IMR-90 (cell line): ENCODE results near the gene PLP1. TPM values are rescaled to one million over a fixed set of nuclear protein-coding genes. Genes with fewer than 3 reads are reported as not detected.

ENCODE experiments used
- ATAC-seq: fragments of 200-7000 bp; cut with Tn5 transposase; 2 replicates; pipeline ENCODE4 v1.9.1; 2020; ENCODE audit warnings: low read depth, mild to moderate bottlenecking, moderate library complexity
- BruUV-seq: library from RNA; stranded (reverse); fragments of 400-500 nt; replicated peaks from 2 replicates; lab custom pipeline; 2021; lab: Mats Ljungman, UMichigan
- CTCF ChIA-PET: fragments of 300-600 bp; formaldehyde crosslinking; extraction: SDS; loops from one replicate; lab custom pipeline; 2021; ENCODE audit warnings: antibody characterized with exemption; lab: Yijun Ruan, JAX
- POLR2A ChIA-PET: fragments of 300-600 bp; sonication (Branson Sonifier 250); formaldehyde crosslinking; loops from one replicate; lab custom pipeline; 2022; ENCODE audit warnings: antibody characterized with exemption; ENCODE audit not compliant: unreplicated experiment; lab: Charles Lee
- DNase-seq: peaks from one replicate; pipeline ENCODE4 v3.0.0; 2013
- H2AFZ ChIP-seq: replicated peaks from 2 replicates; pipeline ENCODE3; 2013; ENCODE audit warnings: low read length, mild to moderate bottlenecking; ENCODE audit not compliant: poor library complexity
- H2AK5ac ChIP-seq: 2 replicates; pipeline ENCODE4 v1.6.1; 2013; ENCODE audit warnings: low read depth, low read length, inconsistent platforms
- H2AK9ac ChIP-seq: replicated peaks from 2 replicates; pipeline ENCODE3; 2013; ENCODE audit warnings: mild to moderate bottlenecking, low read depth, low read length, moderate library complexity; ENCODE audit not compliant: poor library complexity
- H2BK120ac ChIP-seq: 2 replicates; pipeline ENCODE4 v1.6.1; 2013; ENCODE audit warnings: low read depth, low read length, inconsistent platforms
- H2BK15ac ChIP-seq: 3 replicates; pipeline ENCODE4 v1.6.1; 2013; ENCODE audit warnings: low read depth, low read length, inconsistent platforms
- H2BK20ac ChIP-seq: 2 replicates; pipeline ENCODE4 v1.6.1; 2013; ENCODE audit warnings: low read depth, mild to moderate bottlenecking, inconsistent platforms, low read length, moderate library complexity
- H2BK5ac ChIP-seq: 2 replicates; pipeline ENCODE4 v1.6.1; 2013; ENCODE audit warnings: mild to moderate bottlenecking, low read depth, low read length, inconsistent platforms; ENCODE audit not compliant: poor library complexity, severe bottlenecking
- H3K14ac ChIP-seq: replicated peaks from 2 replicates; pipeline ENCODE4 v1.6.1; 2013; ENCODE audit warnings: low read depth, low read length, inconsistent platforms
- H3K18ac ChIP-seq: 2 replicates; pipeline ENCODE4 v1.6.1; 2013; ENCODE audit warnings: low read depth, low read length, control low read depth
- H3K23ac ChIP-seq: 2 replicates; pipeline ENCODE4 v1.6.1; 2013; ENCODE audit warnings: low read depth, low read length, inconsistent platforms
- H3K27ac ChIP-seq: 2 replicates; pipeline ENCODE4 v1.5.1; 2013; ENCODE audit warnings: mild to moderate bottlenecking, control low read depth, low read length; ENCODE audit not compliant: insufficient read depth
- H3K27me3 ChIP-seq: 2 replicates; pipeline ENCODE4 v1.6.1; 2013; ENCODE audit warnings: low read length; ENCODE audit not compliant: control insufficient read depth, insufficient read depth
- H3K36me3 ChIP-seq: 2 replicates; pipeline ENCODE4 v1.6.1; 2013; ENCODE audit warnings: low read length, mixed read lengths; ENCODE audit not compliant: control insufficient read depth, insufficient read depth
- H3K4ac ChIP-seq: 2 replicates; pipeline ENCODE4 v1.6.1; 2013; ENCODE audit warnings: low read depth, low read length, inconsistent platforms
- H3K4me1 ChIP-seq: 2 replicates; pipeline ENCODE4 v1.6.1; 2013; ENCODE audit warnings: low read length, mixed read lengths; ENCODE audit not compliant: control insufficient read depth, insufficient read depth
- H3K4me2 ChIP-seq: 2 replicates; pipeline ENCODE4 v1.6.1; 2013; ENCODE audit warnings: low read depth, mild to moderate bottlenecking, control low read depth, low read length, moderate library complexity
- H3K4me3 ChIP-seq: 2 replicates; pipeline ENCODE4 v1.5.1; 2013; ENCODE audit warnings: low read depth, mild to moderate bottlenecking, control low read depth, low read length, moderate library complexity; ENCODE audit not compliant: insufficient read depth
- H3K56ac ChIP-seq: 2 replicates; pipeline ENCODE4 v1.6.1; 2013; ENCODE audit warnings: low read length, inconsistent platforms; ENCODE audit not compliant: insufficient read depth; ENCODE audit errors: extremely low read depth
- H3K79me1 ChIP-seq, 2 experiments: 2 replicates each; pipeline ENCODE4 v1.6.1; 2013; ENCODE audit warnings: low read length in 2 of 2, inconsistent platforms in 1 of 2, low read depth in 1 of 2
- H3K9ac ChIP-seq: 2 replicates; pipeline ENCODE4 v1.6.1; 2013; ENCODE audit warnings: low read depth, low read length, control low read depth
- H3K9me1 ChIP-seq: 2 replicates; pipeline ENCODE4 v1.6.1; 2013; ENCODE audit warnings: low read length, inconsistent platforms; ENCODE audit not compliant: insufficient read depth
- H3K9me3 ChIP-seq: 2 replicates; pipeline ENCODE4 v1.6.1; 2013; ENCODE audit warnings: low read length; ENCODE audit not compliant: control insufficient read depth, insufficient read depth
- H4K20me1 ChIP-seq: 2 replicates; pipeline ENCODE4 v1.6.1; 2013; ENCODE audit warnings: low read length, inconsistent platforms; ENCODE audit not compliant: insufficient read depth
- H4K5ac ChIP-seq: 2 replicates; pipeline ENCODE4 v1.6.1; 2013; ENCODE audit warnings: mild to moderate bottlenecking, low read depth, low read length, control low read depth
- H4K8ac ChIP-seq, 2 experiments: 2 replicates each; pipeline ENCODE4 v1.6.1; 2013; ENCODE audit warnings: low read depth in 2 of 2, low read length in 2 of 2, control low read depth in 1 of 2, inconsistent platforms in 1 of 2
- H4K91ac ChIP-seq: 2 replicates; pipeline ENCODE4 v1.6.1; 2013; ENCODE audit warnings: low read depth, low read length, inconsistent platforms; ENCODE audit not compliant: insufficient read depth
- BHLHE40 ChIP-seq: fragments of 150-350 bp; IDR thresholded peaks from 2 replicates; pipeline ENCODE4 v1.6.1; 2016; ENCODE audit warnings: mild to moderate bottlenecking, low read depth, low read length
- CEBPB ChIP-seq: IDR thresholded peaks from 2 replicates; pipeline ENCODE4 v1.6.1; 2012; ENCODE audit warnings: low read depth, low read length, improper control_type of control experiment
- CHD1 ChIP-seq: IDR thresholded peaks from 2 replicates; pipeline ENCODE4 v1.6.1; 2012; ENCODE audit warnings: low read depth, low read length, improper control_type of control experiment
- CTCF ChIP-seq: conservative IDR thresholded peaks from 2 replicates; pipeline ENCODE4 v1.5.1; 2012; ENCODE audit warnings: mild to moderate bottlenecking, low read depth, low read length, improper control_type of control experiment
- ELK1 ChIP-seq: fragments of 150-350 bp; IDR thresholded peaks from 2 replicates; pipeline ENCODE4 v1.6.1; 2016; ENCODE audit warnings: low read depth, mild to moderate bottlenecking, low read length, moderate library complexity, borderline replicate concordance
- FOS ChIP-seq: fragments of 150-350 bp; IDR thresholded peaks from 2 replicates; pipeline ENCODE4 v1.6.1; 2016; ENCODE audit warnings: low read depth, low read length
- MAFK ChIP-seq: IDR thresholded peaks from 2 replicates; pipeline ENCODE4 v1.6.1; 2012; ENCODE audit warnings: low read depth, low read length, improper control_type of control experiment
- MAZ ChIP-seq: IDR thresholded peaks from 2 replicates; pipeline ENCODE4 v1.6.1; 2012; ENCODE audit warnings: low read depth, mild to moderate bottlenecking, low read length, improper control_type of control experiment, moderate library complexity, borderline replicate concordance
- MXI1 ChIP-seq: IDR thresholded peaks from 2 replicates; pipeline ENCODE4 v1.6.1; 2012; ENCODE audit warnings: low read depth, mild to moderate bottlenecking, low read length, moderate library complexity, borderline replicate concordance
- NFE2L2 ChIP-seq: fragments of 150-350 bp; IDR thresholded peaks from 2 replicates; pipeline ENCODE4 v1.6.1; 2016; ENCODE audit warnings: low read depth, mild to moderate bottlenecking, low read length
- POLR2A ChIP-seq: IDR thresholded peaks from 2 replicates; pipeline ENCODE4 v1.6.1; 2012; ENCODE audit warnings: mild to moderate bottlenecking, low read depth, low read length
- RAD21 ChIP-seq: IDR thresholded peaks from 2 replicates; pipeline ENCODE4 v1.6.1; 2012; ENCODE audit warnings: low read length, improper control_type of control experiment
- RCOR1 ChIP-seq: IDR thresholded peaks from 2 replicates; pipeline ENCODE4 v1.6.1; 2012; ENCODE audit warnings: mild to moderate bottlenecking, low read length, improper control_type of control experiment; ENCODE audit not compliant: insufficient replicate concordance
- RFX5 ChIP-seq: IDR thresholded peaks from 2 replicates; pipeline ENCODE4 v1.8.0; 2012; ENCODE audit warnings: low read depth, mild to moderate bottlenecking, low read length, moderate library complexity
- SMC3 ChIP-seq: fragments of 150-350 bp; IDR thresholded peaks from 2 replicates; pipeline ENCODE4 v1.6.1; 2016; ENCODE audit warnings: low read depth, mild to moderate bottlenecking, antibody characterized with exemption, low read length, moderate library complexity
- USF2 ChIP-seq: fragments of 150-350 bp; IDR thresholded peaks from 2 replicates; pipeline ENCODE4 v1.6.1; 2017; ENCODE audit warnings: mild to moderate bottlenecking, antibody characterized with exemption, low read length, low read depth
- dilution Hi-C: fragments of 300-500 bp; cut with HindIII; formaldehyde crosslinking; loops from one replicate; pipeline ENCODE4 v1.14.3; 2018; ENCODE audit warnings: low sequenced_read_pairs; ENCODE audit not compliant: unreplicated experiment
- in situ Hi-C: fragments of 300-500 bp; cut with MboI; formaldehyde crosslinking; loops from 3 replicates; pipeline ENCODE4 v1.14.3; 2019; ENCODE audit warnings: low sequenced_read_pairs, inconsistent platforms, mixed read lengths
- intact Hi-C: fragments of 100-400 bp; cut with micrococcal nuclease; formaldehyde crosslinking; loops from 2 replicates; pipeline ENCODE4 v1.10.0; 2022
- polyA plus RNA-seq, 3 experiments: library from polyadenylated mRNA; depleted of rRNA; stranded (reverse); fragments of >200 nt; gene quantifications; 2 replicates each; pipeline ENCODE4 v1.2.3, GENCODE V29; 2012; ENCODE audit warnings: low replicate concordance in 1 of 3
- total RNA-seq: library from RNA; depleted of rRNA; stranded (reverse); fragments of >200 nt; gene quantifications from 2 replicates; pipeline ENCODE4 v1.2.3, GENCODE V29; 2012

Gene PLP1
- total and polyA plus RNA-seq, 2 of the 4 experiments (the other 2 are of a cell fraction) = 0.18 to 0.62 TPM

- no peak overlapping the region for H3K4me2 ChIP-seq
- intact Hi-C loops (no loop called here), in situ Hi-C loops (no loop called here), dilution Hi-C loops (no loop called here)
- H3K36me3 ChIP-seq = no peaks in the 10 kb centered on the region
- no peak overlapping the region for H3K9ac ChIP-seq
- H3K79me1 ChIP-seq = no peaks in the 10 kb centered on the region
- no peak overlapping the region for H2AFZ ChIP-seq
- 0 out of 2 replicates have a peak, but pooled peaks cover 3% of the 10 kb centered on the region for H3K9me1 ChIP-seq
- H4K91ac ChIP-seq = no peak overlapping the region
- ATAC-seq = no peak
- no TSS peak for BruUV-seq
- H3K4me1 ChIP-seq = peaks cover 6% of the 10 kb centered on the region; the same call in 1 of the 2 replicates
- H3K9me3 ChIP-seq = no peaks in the 10 kb centered on the region
- H4K8ac ChIP-seq = no peak overlapping the region
- peaks cover 19% of the 10 kb centered on the region for H3K27me3 ChIP-seq
- H3K18ac ChIP-seq = no peak overlapping the region
- H2BK15ac ChIP-seq = no peak overlapping the region
- no peak overlapping the region for H3K23ac ChIP-seq
- no peak overlapping the region for H2AK9ac ChIP-seq
- H4K20me1 ChIP-seq = no peaks in the 10 kb centered on the region
- H2AK5ac ChIP-seq = no peak overlapping the region
- no peak overlapping the region for H2BK5ac ChIP-seq
- TF ChIP-seq USF2 (no peak), ELK1 (no peak), CHD1 (no peak), NFE2L2 (no peak), CTCF (no peak), CEBPB (no peak), MAZ (no peak), RFX5 (no peak), POLR2A (no peak), BHLHE40 (no peak), MXI1 (no peak), SMC3 (no peak), FOS (no peak), RCOR1 (no peak), RAD21 (no peak), MAFK (no peak)
- CTCF ChIA-PET = no interaction called here
- H3K4me3 ChIP-seq = no peak overlapping the region
- POLR2A ChIA-PET = no interaction called here
- DNase-seq = no peak
- no peak overlapping the region for H4K5ac ChIP-seq
- no peak overlapping the region for H2BK120ac ChIP-seq
- H3K27ac ChIP-seq = no peak overlapping the region
- H2BK20ac ChIP-seq = no peak overlapping the region
- H3K4ac ChIP-seq = no peak overlapping the region
- H3K56ac ChIP-seq = no peak overlapping the region
- H3K14ac ChIP-seq = no peak overlapping the region
These were observed 12.4 kb downstream of the PLP1 start for GRCh38 chrX:103789004-103789403.
